Endometrial microvascular endothelial cells (primary cell): ENCODE data around the gene IL36G. TPM values are rescaled to one million over a fixed set of nuclear protein-coding genes. Genes with fewer than 3 reads are reported as not detected.

Experiments used
- in situ Hi-C: cut with HindIII; loops from 2 replicates; pipeline ENCODE4 v1.10.0; 2017; ENCODE audit warnings: low sequenced_read_pairs, low pct_unique_long_range_greater_than_20kb; ENCODE audit errors: inconsistent ontology term
- total RNA-seq: library from RNA; depleted of rRNA; stranded (reverse); fragments of >200 nt; gene quantifications from one replicate; pipeline ENCODE4 v1.2.3, GENCODE V29; 2015; ENCODE audit errors: inconsistent ontology term

IL36G gene
- total RNA-seq, 1 donor from 2014 or later, result not detected

DNA sequence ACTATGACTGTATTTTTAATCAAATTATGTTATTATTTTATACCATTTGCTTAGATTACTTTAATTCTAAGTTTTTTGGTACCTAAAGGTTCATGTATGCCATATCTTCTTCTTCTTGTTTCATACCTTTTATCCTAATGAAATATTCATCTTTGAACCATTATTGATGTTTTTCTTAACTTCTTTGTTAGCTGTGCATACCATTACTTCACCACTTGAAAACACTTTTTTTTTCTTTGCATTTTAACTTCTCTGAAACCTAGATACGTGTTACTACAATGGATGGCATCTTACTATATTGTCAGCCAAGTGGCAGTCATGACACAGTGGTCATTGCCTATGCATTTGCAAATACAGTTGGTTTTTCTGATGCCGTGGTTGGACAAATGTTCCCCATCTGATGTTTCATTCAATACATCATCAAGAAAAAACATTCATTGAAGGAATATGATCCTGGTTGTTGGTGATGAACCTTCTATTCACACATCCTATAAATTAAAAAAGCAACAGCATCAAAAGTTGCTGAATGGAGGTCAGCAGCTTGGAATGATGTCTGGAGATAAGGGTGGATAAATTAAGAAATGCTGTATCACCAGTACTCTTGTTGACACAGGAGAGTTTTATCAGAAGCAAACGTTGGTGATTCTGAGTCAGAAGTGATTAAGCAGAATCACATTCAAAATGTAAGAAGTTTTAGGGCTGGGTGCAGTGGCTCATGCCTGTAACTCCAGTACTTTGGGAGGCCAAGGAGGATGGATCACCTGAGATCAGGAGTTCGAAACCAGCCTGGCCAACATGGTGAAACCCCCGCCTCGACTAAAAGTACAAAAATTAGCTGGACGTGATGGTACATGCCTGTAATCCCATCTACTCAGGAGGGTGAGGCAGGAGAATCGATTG lies 34.9 kb downstream of the IL36G start:
- in situ Hi-C loops, result no loop called here

DNA sequence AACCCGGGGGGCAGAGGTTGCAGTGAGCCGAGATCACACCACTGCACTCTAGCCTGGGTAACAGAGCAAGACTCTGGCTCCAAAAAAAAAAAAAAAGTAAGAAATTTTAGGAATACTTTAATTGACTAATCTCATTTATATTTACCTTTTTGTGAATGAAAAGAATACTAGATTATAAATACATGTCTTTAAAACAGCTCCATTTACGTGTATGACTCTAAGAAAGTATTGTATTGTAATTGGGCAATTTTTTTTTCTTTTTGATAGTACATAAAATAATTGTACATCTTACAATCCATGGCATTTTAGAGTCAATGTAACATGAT lies 35.5 kb downstream of the IL36G start:
- in situ Hi-C loops, result no loop called here

DNA sequence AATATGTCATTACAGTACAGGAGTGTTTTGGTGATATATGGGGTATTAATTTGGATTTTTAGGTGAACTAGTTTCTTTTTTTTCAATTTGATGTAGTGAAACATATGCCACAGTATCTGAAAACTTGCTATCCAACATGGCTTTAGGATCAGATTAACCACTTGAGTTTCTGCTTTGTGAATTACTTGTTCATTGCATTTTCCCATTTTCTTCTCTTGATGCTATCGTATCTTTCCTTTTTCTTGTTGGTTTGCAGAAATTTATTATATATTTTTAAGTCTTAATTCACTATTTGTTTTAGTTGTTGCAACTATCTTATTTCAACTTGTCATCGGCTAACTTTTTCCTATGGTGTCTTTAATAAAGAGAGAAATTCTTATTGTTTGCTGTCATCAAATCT lies 36.3 kb downstream of the IL36G start:
- in situ Hi-C loops, result no loop called here

DNA sequence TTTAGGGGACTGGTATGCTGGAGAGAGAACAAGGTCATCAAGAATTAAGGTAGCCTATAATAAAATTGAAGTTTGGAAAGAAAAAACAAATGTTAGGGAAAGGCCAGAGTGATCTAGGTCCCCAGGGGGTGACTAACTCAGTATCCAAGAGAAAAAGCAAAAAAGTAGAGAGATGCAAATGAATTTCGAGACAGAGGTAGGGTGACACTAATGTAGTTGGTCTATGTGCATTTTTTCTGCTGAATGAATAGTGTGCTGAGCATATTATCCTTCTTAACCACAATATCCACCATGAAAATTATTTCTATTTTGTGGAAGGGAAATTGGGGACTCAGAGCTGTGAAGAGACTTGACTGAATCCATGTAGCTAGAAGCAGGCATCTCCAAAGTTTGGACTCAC lies 37.2 kb downstream of the IL36G start:
- in situ Hi-C loops, result no loop called here

DNA sequence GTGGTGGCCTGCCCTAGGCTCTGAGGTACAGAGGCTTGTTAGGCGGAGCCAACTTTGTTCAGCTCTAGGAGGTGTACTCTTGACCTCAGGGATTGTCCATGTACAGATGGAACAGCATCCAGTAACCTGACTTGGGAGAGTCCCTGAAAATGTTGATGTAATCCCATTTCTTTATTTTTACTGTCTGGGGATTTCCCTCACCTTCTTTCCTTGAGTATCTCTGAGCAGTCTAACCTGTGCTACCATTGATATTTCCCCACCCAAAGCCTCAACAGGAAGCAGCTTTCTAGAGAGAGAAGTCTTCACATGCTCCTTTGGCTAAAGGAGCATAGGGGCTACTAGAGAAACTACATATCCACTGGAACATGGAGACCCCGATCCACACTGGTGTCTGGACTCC lies 37.8 kb downstream of the IL36G start:
- in situ Hi-C loops, result no loop called here

DNA sequence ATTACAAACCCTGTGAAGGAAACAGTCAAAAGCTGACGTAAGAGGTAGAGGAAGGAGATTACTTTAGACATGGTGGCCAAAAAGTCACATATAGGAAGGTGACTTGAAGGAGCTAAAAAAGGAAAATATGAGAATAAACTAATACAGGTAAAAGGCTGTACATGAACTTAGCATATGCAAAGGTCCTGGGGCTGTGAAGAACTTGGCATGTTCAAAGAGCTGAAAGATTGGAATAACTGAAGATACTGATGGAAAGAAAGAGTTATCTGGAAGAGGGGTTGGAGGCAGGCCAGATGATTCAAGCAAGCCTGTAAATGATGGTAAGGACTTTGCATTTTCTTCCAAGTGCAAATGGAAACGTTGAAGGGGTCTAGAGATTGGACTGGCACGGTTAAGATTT lies 40.7 kb downstream of the IL36G start:
- in situ Hi-C loops, result no loop called here

DNA sequence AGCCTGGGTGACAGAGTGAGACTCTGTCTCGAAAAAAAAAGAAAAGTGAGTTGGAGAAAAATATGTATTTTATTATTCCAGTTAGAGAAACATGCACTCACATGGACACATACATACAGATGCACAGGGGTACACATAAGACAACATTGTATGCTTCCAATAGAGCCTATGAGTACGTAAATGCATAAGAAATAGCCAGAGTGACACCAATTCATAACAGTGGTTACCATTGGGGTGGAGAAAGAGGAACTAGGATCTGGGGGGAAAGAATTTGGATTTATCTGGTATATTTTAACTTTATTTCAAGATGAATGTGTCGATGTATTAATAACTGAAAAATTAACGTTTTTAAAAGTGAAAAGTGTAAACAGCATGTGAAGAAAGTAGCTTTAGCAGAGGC lies 43.5 kb downstream of the IL36G start:
- in situ Hi-C loops, result no loop called here

DNA sequence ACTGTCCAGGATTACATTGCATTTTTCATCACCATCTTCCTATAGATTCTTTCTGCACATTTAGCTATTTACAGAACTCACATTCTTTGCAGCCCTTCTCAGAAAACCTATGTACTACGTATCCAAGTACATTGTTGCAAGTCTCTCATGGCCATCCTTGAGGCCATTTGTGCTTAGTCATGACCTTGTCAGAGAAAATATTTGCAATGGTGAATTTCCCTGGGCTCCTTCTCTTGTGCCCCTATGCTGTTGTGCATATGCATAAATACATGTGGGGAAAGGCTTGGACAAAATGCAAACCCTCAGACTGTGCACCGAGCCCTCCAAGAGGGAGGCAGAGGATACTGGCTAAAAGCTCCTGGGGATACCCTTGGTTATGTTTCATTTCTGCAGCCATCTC lies 47.0 kb downstream of the IL36G start:
- in situ Hi-C loops, result no loop called here

DNA sequence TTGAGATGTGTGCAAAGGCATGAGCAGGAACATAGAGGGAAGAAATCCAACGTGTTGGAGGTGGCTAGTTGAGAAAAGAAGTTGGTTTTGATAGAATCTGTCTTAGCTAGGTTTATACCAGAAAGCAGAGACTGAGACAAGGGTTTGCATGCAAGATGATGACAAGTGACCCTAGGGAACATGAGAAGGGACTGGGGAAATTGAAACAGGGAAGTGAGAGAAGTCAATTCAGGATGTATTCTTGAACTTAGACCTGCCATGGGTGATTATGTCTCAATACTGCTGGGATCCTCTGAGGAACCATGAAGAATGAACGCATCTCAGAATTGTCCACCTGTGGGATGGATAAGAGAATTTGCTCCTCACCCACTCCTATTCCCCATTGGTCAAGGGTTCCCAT lies 47.9 kb downstream of the IL36G start:
- in situ Hi-C loops, result no loop called here

DNA sequence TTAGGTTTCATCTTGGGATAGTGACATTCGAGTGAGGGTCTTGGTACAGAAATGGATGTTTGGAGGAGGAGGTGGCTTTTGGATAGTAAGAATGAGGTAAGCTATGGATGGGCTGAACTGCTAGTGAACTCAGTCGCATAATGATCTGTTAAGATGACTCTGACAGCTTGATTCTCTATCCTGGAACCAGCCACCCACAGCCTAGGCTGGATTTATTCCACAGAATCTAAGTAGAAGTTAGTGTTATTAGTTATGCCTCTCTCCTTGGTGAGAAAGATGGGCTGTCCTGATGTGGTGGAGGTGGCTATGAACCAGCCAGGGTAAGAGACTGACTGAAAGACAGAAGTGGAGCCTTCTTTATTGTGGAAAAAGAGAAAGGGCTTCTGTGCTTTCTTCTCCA lies 49.9 kb downstream of the IL36G start:
- in situ Hi-C loops, result no loop called here

DNA sequence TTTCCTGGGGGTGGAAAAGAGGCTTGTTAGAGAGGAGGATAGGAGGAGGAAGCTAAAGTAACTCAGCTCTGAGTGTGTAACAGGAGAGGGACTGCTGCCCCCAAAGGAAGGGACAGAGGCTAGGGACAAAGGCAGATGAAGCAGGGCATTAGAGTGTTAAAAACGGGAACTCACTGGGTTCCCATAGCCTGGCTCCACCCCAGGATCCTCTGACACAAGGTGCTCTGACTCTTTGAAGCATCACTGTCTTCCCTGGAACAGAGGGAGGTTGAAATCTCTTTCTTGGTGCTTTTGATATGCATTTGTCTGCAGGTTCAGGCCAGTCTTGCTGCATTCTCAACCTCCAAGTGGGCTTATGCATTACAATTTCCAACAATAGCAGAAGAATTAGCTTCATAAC lies 50.3 kb downstream of the IL36G start:
- in situ Hi-C loops, result no loop called here

DNA sequence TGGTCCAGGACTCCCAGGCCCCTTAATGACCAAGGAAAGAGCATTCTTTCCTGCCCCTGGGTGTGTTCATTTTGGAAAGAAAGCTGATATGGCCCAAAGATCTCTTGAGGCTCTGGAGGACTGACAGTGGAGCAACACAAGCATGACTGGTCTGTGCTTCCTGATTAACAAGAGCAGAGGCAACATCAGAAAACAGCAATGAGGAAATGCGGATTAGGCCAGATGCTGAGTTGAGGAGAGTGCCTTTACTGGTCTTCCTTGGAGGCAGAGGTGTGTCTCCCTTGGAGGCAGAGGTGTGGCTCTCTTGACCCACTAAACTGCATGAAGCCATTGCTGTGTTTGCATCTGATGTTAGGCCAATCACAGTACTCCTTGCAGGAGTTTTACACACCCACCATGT lies 54.9 kb downstream of the IL36G start:
- in situ Hi-C loops, result no loop called here

DNA sequence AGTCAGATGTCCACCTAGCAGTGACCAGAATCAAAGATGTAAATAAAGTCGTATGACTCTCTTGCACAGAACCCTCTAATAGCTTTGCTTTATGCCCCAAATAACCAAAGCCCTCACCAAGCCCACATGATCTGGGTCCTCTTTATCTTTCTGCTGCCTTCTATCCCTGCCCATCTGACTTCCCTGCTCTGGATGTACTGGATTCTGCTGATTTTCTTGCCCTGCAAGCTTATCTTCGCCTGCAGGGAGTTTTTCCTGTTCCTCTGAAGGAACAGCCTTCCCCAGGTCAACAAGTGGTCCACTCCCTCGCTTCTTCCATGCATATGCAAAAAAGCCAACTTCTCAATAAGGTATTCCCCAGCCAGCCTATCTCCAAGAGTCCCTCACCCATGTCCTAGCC lies 56.2 kb downstream of the IL36G start:
- in situ Hi-C loops, result no loop called here

Other genes starting within 250 kb of the IL36G start
- gene CKAP2L, start 213.4 kb upstream of the IL36G start, total RNA-seq, result 50.9 TPM
- gene IL1A, start 193.5 kb upstream of the IL36G start, total RNA-seq, result 0.65 TPM
- 3.4 TPM for gene IL1B, start 141.2 kb upstream of the IL36G start, total RNA-seq
- gene IL37, start 66.8 kb upstream of the IL36G start, total RNA-seq, result not detected
- gene IL36A, start 27.5 kb downstream of the IL36G start, total RNA-seq, result not detected
- not detected for gene IL36B, start 74.9 kb downstream of the IL36G start, total RNA-seq
- not detected for gene IL36RN, start 81.2 kb downstream of the IL36G start, total RNA-seq
- not detected for gene IL1F10, start 90.0 kb downstream of the IL36G start, total RNA-seq
- 0.28 TPM for gene IL1RN, start 149.6 kb downstream of the IL36G start, total RNA-seq
- gene PSD4, start 196.0 kb downstream of the IL36G start, total RNA-seq, result 0.56 TPM